Measurements from ENCODE around the gene TNKS1BP1.
"Not testable (repeated sequence)": the region's sequence is repeated elsewhere in the genome, so short reads cannot be mapped to it uniquely, and the experiment has no call there.

The TNKS1BP1 gene

GRCh38 chr11:57324886-57325734 is at the start of gene TNKS1BP1:
Gene TNKS1BP1 (minus strand): TSS chr11:57324952. CDS start chr11:57321885, 3,067 bp downstream.
- in situ Hi-C loops (cut with HindIII; ENCODE audit: low sequenced_read_pairs) = loop anchor here (25.0 kb wide), 1 partner anchor 187 kb away; the partner anchor contains the start of gene SLC43A1

- in situ Hi-C loops (cut with HindIII; ENCODE audit: low sequenced_read_pairs) = no loop called here
Observed at GRCh38 chr11:57373146-57373545, 48.4 kb upstream of the TNKS1BP1 start.

GRCh38 chr11:57370941-57371340 is 46.2 kb upstream of the TNKS1BP1 start:
- in situ Hi-C loops (cut with HindIII; ENCODE audit: low sequenced_read_pairs) = no loop called here

- in situ Hi-C loops (cut with HindIII; ENCODE audit: low sequenced_read_pairs) = no loop called here
Observed at GRCh38 chr11:57370251-57370650, 45.5 kb upstream of the TNKS1BP1 start.

GRCh38 chr11:57368845-57369232 is 44.1 kb upstream of the TNKS1BP1 start:
- in situ Hi-C loops (cut with HindIII; ENCODE audit: low sequenced_read_pairs) = no loop called here

GRCh38 chr11:57368106-57368844 is 43.5 kb upstream of the TNKS1BP1 start:
- in situ Hi-C loops (cut with HindIII; ENCODE audit: low sequenced_read_pairs) = no loop called here

- in situ Hi-C loops (cut with HindIII; ENCODE audit: low sequenced_read_pairs) = no loop called here
Observed at GRCh38 chr11:57364851-57365660, 40.3 kb upstream of the TNKS1BP1 start.

GRCh38 chr11:57363131-57364080 is 38.7 kb upstream of the TNKS1BP1 start:
- in situ Hi-C loops (cut with HindIII; ENCODE audit: low sequenced_read_pairs) = no loop called here

GRCh38 chr11:57361926-57362325 is 37.2 kb upstream of the TNKS1BP1 start:
- in situ Hi-C loops (cut with HindIII; ENCODE audit: low sequenced_read_pairs) = no loop called here

GRCh38 chr11:57361420-57361819 is 36.7 kb upstream of the TNKS1BP1 start:
- in situ Hi-C loops (cut with HindIII; ENCODE audit: low sequenced_read_pairs) = not testable (repeated sequence)

GRCh38 chr11:57360991-57361390 is 36.2 kb upstream of the TNKS1BP1 start:
- in situ Hi-C loops (cut with HindIII; ENCODE audit: low sequenced_read_pairs) = no loop called here

GRCh38 chr11:57359896-57360690 is 35.3 kb upstream of the TNKS1BP1 start:
- in situ Hi-C loops (cut with HindIII; ENCODE audit: low sequenced_read_pairs) = no loop called here

GRCh38 chr11:57359396-57359795 is 34.6 kb upstream of the TNKS1BP1 start:
- in situ Hi-C loops (cut with HindIII; ENCODE audit: low sequenced_read_pairs) = no loop called here

GRCh38 chr11:57358991-57359390 is 34.2 kb upstream of the TNKS1BP1 start:
- in situ Hi-C loops (cut with HindIII; ENCODE audit: low sequenced_read_pairs) = no loop called here

- in situ Hi-C loops (cut with HindIII; ENCODE audit: low sequenced_read_pairs) = no loop called here
Observed at GRCh38 chr11:57358543-57358961, 33.8 kb upstream of the TNKS1BP1 start.

GRCh38 chr11:57357856-57358255 is 33.1 kb upstream of the TNKS1BP1 start:
- in situ Hi-C loops (cut with HindIII; ENCODE audit: low sequenced_read_pairs) = no loop called here

- in situ Hi-C loops (cut with HindIII; ENCODE audit: low sequenced_read_pairs) = no loop called here
Observed at GRCh38 chr11:57357310-57357709, 32.6 kb upstream of the TNKS1BP1 start.

- in situ Hi-C loops (cut with HindIII; ENCODE audit: low sequenced_read_pairs) = no loop called here
Observed at GRCh38 chr11:57356268-57356667, 31.5 kb upstream of the TNKS1BP1 start.

GRCh38 chr11:57354699-57355098 is 29.9 kb upstream of the TNKS1BP1 start:
- in situ Hi-C loops (cut with HindIII; ENCODE audit: low sequenced_read_pairs) = no loop called here
